Measurements from ENCODE around the gene MEIOSIN.

GRCh38 chr19:45780146-45780447 lies 46.9 kb downstream of the MEIOSIN start:
- TF ChIP-seq CTCF (IDR thresholded peaks at IDR 0.05), result no peak
- TF ChIP-seq POLR2A (IDR thresholded peaks at IDR 0.05), result no peak
